GM18870 (cell line): ENCODE data around the gene OR10G2.
"Not testable (repeated sequence)": the region's sequence is repeated elsewhere in the genome, so short reads cannot be mapped to it uniquely, and the experiment has no call there.

Experiments
- ATAC-seq: cut with Tn5 transposase; IDR thresholded peaks from one replicate; pipeline ENCODE4 v1.9.1; 2021; ENCODE audit warnings: moderate library complexity; ENCODE audit not compliant: unreplicated experiment

The OR10G2 gene, protein sequence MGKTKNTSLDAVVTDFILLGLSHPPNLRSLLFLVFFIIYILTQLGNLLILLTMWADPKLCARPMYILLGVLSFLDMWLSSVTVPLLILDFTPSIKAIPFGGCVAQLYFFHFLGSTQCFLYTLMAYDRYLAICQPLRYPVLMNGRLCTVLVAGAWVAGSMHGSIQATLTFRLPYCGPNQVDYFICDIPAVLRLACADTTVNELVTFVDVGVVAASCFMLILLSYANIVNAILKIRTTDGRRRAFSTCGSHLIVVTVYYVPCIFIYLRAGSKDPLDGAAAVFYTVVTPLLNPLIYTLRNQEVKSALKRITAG

DNA sequence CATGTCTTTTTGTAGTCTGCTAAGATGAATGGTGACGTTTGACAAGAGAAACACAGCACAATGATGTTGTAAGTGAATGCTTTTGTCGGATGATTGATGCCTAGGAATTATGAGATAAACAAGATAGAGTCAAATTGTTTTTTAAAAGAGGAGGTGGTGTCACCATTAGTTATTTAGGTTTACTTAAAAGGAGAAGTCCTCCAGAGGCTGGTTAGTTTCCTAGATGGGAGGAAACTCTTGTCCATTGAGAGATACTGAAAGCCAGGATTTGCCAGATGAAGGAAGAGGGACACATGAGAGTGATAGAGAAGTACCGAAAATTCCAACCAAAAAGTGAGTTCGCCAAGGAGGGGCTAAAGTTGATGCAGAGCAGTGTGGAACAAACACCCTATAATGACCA is at the start of gene OR10G2:
OR10G2 (minus strand) TSS at position 101 of the 400 bp plus-strand sequence; CDS start at position 3, 98 bp downstream.
- no peak for ATAC-seq

DNA sequence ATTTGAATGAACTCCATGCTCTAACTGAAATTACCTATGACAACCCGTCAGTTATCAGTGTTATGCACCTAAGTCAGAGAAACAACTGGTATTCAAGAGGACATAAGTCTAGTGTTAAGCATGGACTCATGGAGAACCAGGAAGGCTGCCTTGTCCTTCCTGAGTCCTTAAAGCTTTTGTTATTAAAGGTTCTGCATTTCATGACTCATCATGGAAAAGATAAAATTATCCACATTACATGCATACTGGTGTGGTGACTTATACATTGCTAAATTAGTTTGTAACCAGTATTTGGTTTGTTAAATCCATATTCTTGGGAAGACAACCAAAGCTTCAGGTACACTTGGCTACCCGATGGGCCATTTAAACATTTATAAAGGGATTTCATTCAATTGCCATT is 45.3 kb upstream of the OR10G2 start:
- ATAC-seq, result no peak

DNA sequence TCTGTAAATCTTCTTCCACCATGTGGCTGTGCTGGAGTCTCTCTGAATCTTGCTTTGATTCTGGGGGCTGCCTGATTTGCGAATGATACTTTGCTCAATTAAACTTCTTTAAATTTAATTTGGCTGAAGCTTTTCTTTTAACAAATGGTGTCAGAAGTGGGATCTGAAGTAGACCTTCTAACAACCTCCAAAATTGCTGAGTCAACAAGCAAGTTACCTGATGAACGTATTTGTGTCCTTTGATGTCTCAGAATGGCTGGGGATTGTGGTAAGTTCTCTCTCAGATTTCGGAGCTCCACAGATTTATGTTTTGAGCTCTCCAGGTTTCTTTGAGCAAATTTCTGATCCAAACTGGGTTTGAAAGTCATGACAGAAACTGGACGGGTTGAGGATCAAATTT is 40.8 kb upstream of the OR10G2 start:
- no peak for ATAC-seq

- ATAC-seq, result no peak
These were observed 39.0 kb upstream of the OR10G2 start, which contains the start of gene OR4E1 for GRCh38 chr14:21673718-21674117. OR4E1 (minus strand) TSS chr14:21673818; CDS start chr14:21670935, 2,883 bp downstream.

- no peak for ATAC-seq
These were observed 37.4 kb upstream of the OR10G2 start for GRCh38 chr14:21672116-21672515.

DNA sequence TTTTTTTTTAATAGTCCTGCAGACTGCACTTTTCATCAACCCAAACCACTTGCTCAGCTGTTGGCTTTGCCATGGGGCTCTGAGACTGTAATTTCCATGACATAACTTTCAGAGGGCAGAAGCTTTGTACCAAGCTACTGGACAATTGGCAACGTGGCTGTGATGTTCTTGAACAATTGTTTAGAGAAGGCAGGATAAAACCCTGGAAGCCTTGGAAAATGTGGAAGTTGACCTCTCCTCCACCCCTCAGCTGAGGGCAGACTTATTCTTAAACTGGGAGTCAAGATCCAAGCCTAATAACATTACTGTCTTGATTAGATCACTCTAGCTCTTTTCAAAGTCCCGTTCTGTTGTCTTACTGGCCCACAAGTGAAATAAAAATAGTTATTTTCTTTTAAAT is 36.6 kb upstream of the OR10G2 start:
- ATAC-seq, result no peak

GRCh38 chr14:21669284-21669683 is 34.5 kb upstream of the OR10G2 start:
- ATAC-seq, result no peak

GRCh38 chr14:21668377-21668776 is 33.6 kb upstream of the OR10G2 start:
- ATAC-seq, result no peak

- no peak for ATAC-seq
These were observed 22.2 kb upstream of the OR10G2 start for GRCh38 chr14:21656980-21657379.

DNA sequence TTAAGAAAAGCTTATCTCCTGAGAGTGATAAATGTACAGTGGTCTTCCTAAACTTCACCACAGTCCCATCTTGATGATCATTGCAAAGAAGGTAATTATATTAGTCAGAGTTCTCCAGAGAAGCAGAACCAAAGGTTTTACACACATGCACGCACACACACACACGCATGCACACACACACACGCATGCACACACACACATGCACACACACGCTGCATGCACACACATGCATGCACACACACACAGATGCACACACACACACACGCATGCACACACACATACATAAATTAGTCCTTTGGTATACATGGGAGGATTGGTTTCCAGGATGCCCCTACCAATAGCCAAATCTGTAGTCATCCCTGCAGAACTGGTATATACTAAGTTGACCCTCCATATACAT is 19.5 kb upstream of the OR10G2 start:
- no peak for ATAC-seq

DNA sequence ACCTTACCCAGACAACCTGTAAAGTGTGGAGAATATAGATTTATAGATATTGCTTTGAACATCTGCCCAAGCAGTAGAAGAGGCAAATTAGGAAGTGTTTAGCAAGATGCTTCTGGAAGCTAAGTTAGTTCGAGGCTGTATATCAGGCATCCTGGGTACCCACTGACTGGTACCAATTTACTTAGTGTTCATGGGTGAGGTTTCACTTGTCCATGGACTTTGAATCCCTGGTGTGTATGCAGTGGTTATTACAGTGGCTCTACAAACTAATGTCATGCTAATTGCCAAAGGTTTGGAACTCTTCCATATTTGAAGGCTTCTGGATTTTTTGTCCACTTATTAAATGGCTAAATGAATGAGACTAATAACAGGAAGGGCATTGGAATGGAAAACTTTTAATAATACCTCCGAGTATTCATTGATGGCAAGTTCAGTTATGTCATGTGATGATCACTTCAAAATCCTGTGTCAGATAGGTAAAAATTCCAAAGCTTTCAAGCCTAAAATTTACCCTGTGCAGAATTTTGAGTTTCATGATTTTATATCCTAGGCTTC is 18.7 kb upstream of the OR10G2 start, which contains the start of gene OR4E2:
OR4E2 (plus strand) TSS at position 505 of the 555 bp plus-strand sequence. CDS start 11,248 bp downstream, outside the sequence.
- ATAC-seq, result no peak

GRCh38 chr14:21652209-21652808 is 17.6 kb upstream of the OR10G2 start:
- no peak for ATAC-seq

DNA sequence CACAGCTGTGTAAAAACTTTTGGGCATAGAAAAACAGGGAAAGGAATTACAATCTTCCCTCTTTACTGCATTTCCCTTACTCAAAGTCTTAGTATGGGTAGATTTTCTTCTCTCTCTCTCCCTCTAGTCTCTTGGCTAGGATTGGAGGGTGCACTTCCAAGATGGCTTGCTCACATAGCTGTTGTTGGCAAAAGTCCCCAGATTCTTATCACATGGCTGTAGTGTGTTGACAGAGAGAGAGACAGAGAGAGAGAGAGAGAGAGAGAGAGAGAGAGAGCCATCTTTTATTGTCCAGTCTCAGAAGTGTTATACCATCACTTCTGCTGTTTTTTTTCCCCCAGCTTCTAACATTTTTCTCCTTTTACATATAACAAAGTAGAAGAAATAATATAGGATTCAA is 12.6 kb upstream of the OR10G2 start:
- ATAC-seq, result no peak

GRCh38 chr14:21643407-21643806 is 8.7 kb upstream of the OR10G2 start:
- ATAC-seq, result no peak

DNA sequence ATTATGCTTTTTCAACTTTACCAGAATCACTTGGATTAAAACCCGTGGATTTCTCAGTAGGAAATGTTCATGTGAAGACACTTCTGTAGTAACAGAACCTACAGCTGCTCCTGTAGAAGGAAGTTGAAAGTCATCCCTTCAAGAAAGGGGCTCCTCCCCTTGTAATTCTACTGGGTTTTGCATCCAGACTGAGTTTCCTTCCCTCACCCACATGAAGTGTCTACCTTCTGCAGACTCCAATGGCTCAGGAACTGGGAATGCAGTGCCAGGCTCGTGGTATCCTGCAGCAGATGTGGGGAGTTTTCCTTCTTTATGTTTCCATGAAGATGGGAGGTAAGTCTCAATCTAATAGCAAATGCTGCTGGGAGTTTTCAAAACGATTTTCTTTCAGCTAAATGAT is 7.9 kb upstream of the OR10G2 start:
- no peak for ATAC-seq

DNA sequence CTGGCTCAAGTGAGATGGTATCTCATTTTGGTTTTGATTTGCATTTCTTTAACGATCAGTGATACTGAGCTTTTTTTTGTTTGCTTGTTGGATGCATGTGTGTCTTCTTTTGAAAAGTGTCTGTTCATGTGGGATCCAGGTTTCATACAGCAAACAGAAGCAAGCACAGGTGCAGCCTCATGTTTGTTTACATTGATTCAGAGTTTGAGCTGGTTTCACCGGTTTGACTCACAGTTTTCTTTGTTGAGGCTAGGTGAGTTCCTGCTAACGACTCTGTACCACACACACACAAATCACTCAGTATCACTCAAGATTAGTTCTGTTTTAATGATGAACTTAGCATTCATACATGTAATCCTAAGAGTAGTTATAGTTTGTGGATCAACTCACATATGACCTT is 3.7 kb downstream of the OR10G2 start:
- no peak for ATAC-seq

GRCh38 chr14:21630503-21630902 is 4.2 kb downstream of the OR10G2 start:
- not testable (repeated sequence) for ATAC-seq

DNA sequence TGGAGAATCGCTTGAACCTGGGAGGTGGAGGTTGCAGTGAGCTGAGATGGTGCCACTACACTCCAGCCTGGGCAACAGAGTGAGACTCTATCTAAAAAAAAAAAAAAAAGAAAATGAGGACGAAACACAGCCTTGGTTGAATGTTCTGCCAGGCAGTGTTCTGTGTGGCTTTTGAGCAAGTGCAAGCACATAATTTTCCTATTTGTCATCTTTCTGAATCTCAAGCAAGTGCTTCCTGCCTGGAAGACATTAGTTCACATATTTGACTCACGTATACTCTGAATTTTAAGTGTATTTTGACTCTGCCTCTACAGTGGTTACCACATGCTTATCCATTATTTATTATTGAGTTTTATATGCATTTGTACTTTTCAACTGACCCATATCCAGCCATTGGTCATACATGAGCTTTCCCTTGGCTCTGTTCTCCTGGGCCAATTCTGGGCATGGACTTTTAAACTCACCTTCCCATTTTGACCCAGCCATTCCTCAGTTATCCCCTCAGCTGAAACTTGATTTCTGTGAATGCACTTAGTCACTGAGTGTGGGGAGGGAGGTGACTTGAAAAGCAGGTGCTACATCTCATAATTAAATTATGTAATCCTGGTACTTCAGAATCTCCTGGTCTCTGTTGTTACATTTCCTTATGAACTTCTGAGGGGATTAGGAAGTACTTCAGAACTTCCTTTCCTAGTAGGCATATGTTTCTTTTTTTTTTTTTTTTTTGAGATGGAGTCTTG is 8.1 kb downstream of the OR10G2 start:
- ATAC-seq, result no peak

DNA sequence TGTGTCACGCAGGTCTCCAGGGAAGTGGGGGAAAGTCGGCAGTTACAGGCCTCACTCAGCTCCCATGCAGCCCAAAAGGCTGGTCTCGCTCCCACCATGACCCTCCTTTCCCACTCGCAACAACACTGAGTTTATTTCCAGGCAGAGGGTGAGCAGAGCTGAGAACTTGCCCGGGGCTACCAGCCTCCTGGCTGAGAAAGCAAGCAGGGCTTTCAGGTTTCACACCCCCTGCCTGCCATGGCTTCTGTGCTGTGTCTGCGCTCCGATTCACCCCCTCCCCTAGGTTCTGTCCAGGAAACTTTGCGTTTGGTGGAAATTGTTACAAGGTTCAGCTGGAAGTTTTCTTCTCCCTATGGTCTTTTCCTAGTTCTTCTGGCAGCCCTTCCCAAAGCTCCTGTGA is 17.1 kb downstream of the OR10G2 start:
- no peak for ATAC-seq

DNA sequence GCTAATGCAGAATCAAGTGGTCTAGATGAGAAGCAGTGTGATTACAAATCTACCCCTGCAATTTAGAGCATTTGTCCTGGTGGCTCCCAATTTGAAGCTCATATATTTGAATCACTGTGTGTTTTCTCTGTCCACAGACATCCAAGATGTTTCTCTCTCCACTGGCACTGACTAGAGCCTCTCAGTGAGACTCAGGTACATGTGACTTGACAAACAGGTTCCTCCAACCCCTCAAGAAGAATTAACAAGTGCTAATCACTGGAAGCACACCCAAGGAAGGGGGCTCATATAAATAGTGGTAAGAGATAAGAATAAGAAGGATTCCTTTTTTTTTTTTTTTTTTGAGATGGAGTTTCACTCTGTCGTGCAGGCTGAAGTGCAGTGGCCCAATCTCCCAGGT is 20.5 kb downstream of the OR10G2 start:
- ATAC-seq, result no peak

DNA sequence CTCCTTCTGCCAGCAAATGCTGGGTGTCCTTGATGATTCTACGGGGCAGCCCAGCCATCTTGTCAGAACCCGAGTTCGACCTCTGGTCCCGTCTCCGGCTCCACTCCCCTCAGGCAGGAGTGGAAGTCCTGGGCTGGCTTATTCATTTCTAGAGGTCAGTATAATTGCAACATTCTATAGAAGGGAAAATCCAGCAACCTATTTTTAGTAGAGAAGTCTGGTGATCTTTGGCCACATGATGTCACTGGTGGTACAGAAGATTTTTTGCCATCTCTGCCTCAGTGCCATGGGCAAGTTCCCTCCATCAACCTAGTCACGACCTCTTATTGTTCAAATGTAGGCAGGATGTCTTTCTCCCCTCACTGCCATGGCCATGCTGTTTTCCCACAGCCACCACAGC is 22.4 kb downstream of the OR10G2 start:
- no peak for ATAC-seq
